NCI-H69 (cell line): Measurements from ENCODE around the gene EML2.
"Not testable (repeated sequence)": the region's sequence is repeated elsewhere in the genome, so short reads cannot be mapped to it uniquely, and the experiment has no call there.

Source experiments
- DNase-seq: peaks from one replicate; lab custom pipeline; 2025; lab: John Stamatoyannopoulos, UW

EML2 gene

GRCh38 chr19:45638930-45639729 lies at the start of gene EML2:
EML2 (minus strand) TSS chr19:45639397; CDS start chr19:45639376, 21 bp downstream.
- DNase-seq = peak; percentile 74

- DNase-seq = no peak
Observed at GRCh38 chr19:45687599-45687998, 48.4 kb upstream of the EML2 start.

GRCh38 chr19:45685045-45685444 lies 45.8 kb upstream of the EML2 start:
- not testable (repeated sequence) for DNase-seq

- no peak for DNase-seq
Observed at GRCh38 chr19:45682908-45683307, 43.7 kb upstream of the EML2 start.

- no peak for DNase-seq
Observed at GRCh38 chr19:45682117-45682516, 42.9 kb upstream of the EML2 start.

- peak; percentile 89 for DNase-seq
Observed at GRCh38 chr19:45681391-45682015, 42.3 kb upstream of the EML2 start.

- DNase-seq = peak; percentile 93
Observed at GRCh38 chr19:45677351-45678230, 38.4 kb upstream of the EML2 start.

- peak; percentile 69 for DNase-seq
Observed at GRCh38 chr19:45676851-45677263, 37.7 kb upstream of the EML2 start.

- no peak for DNase-seq
Observed at GRCh38 chr19:45674946-45675345, 35.7 kb upstream of the EML2 start.

- DNase-seq = peak; percentile 75
Observed at GRCh38 chr19:45670670-45671453, 31.7 kb upstream of the EML2 start.

GRCh38 chr19:45668342-45668871 lies 29.2 kb upstream of the EML2 start:
- DNase-seq = peak; percentile 63

- peak; percentile 67 for DNase-seq
Observed at GRCh38 chr19:45667620-45668341, 28.6 kb upstream of the EML2 start, which contains the start of gene GIPR. GIPR (plus strand) TSS chr19:45668221; CDS start chr19:45669521, 1,300 bp downstream.

GRCh38 chr19:45664575-45664974 lies 25.4 kb upstream of the EML2 start:
- DNase-seq = no peak

- DNase-seq = no peak
Observed at GRCh38 chr19:45663800-45664199, 24.6 kb upstream of the EML2 start.

GRCh38 chr19:45660636-45661035 lies 21.4 kb upstream of the EML2 start:
- no peak for DNase-seq

GRCh38 chr19:45659096-45659729 lies 20.0 kb upstream of the EML2 start:
- no peak for DNase-seq

- peak; percentile 92 for DNase-seq
Observed at GRCh38 chr19:45657520-45658167, 18.4 kb upstream of the EML2 start.

GRCh38 chr19:45655073-45655472 lies 15.9 kb upstream of the EML2 start:
- no peak for DNase-seq

- peak; percentile 68 for DNase-seq
Observed at GRCh38 chr19:45653634-45654033, 14.4 kb upstream of the EML2 start.

GRCh38 chr19:45650722-45651121 lies 11.5 kb upstream of the EML2 start:
- DNase-seq = no peak
